Neural cell (in vitro differentiated cells): ENCODE measurements around the gene KIAA1549. TPM values are rescaled to one million over a fixed set of nuclear protein-coding genes. Genes with fewer than 3 reads are reported as not detected.
"Not testable (repeated sequence)": the region's sequence is repeated elsewhere in the genome, so short reads cannot be mapped to it uniquely, and the experiment has no call there.

Source experiments
- H2AFZ ChIP-seq: fragments of 200-600, 300-800 bp; sonication (generic), shearing (Covaris generic); 2 replicates; pipeline ENCODE4 v1.6.0; 2014; ENCODE audit warnings: low read depth, mild to moderate bottlenecking, antibody characterized with exemption, low read length, moderate library complexity
- H3F3A ChIP-seq: fragments of 200-600 bp; shearing (Covaris generic); 2 replicates; pipeline ENCODE4 v1.6.1; 2016; ENCODE audit warnings: mild to moderate bottlenecking, moderate library complexity, mixed read lengths, antibody characterized with exemption, low read length; ENCODE audit not compliant: insufficient read depth, poor library complexity, severe bottlenecking
- H3K27ac ChIP-seq: fragments of 200-600, 300-800 bp; sonication (generic), shearing (Covaris generic); 2 replicates; pipeline ENCODE4 v1.5.1; 2014; ENCODE audit warnings: mild to moderate bottlenecking, low read length, moderate library complexity
- H3K27me3 ChIP-seq: fragments of 300-800, 200-600 bp; sonication (generic), shearing (Covaris generic); 2 replicates; pipeline ENCODE4 v1.6.0; 2014; ENCODE audit warnings: mild to moderate bottlenecking, low read depth, low read length, moderate library complexity; ENCODE audit not compliant: insufficient read depth
- H3K36me3 ChIP-seq: fragments of 300-800, 200-600 bp; sonication (generic), shearing (Covaris generic); 2 replicates; pipeline ENCODE4 v1.5.1; 2014; ENCODE audit warnings: mild to moderate bottlenecking, antibody characterized with exemption, low read length, moderate library complexity; ENCODE audit not compliant: insufficient read depth
- H3K4me2 ChIP-seq: fragments of 300-800, 200-600 bp; sonication (generic), shearing (Covaris generic); 2 replicates; pipeline ENCODE4 v1.6.0; 2014; ENCODE audit warnings: mild to moderate bottlenecking, low read length
- H3K4me3 ChIP-seq: fragments of 300-800, 200-600 bp; sonication (generic), shearing (Covaris generic); 2 replicates; pipeline ENCODE4 v1.5.1; 2014; ENCODE audit warnings: mild to moderate bottlenecking, low read length, moderate library complexity
- H3K79me2 ChIP-seq: fragments of 200-600 bp; shearing (Covaris generic); replicated peaks from 2 replicates; pipeline ENCODE4 v1.6.0; 2014; ENCODE audit warnings: mild to moderate bottlenecking, low read length, moderate library complexity; ENCODE audit not compliant: insufficient read depth
- H3K9ac ChIP-seq: fragments of 300-800, 200-600 bp; sonication (generic), shearing (Covaris generic); 2 replicates; pipeline ENCODE4 v1.6.1; 2016; ENCODE audit warnings: mild to moderate bottlenecking, low read length, mixed read lengths
- H3K9me2 ChIP-seq: fragments of 200-600 bp; shearing (Covaris generic); 2 replicates; pipeline ENCODE4 v1.6.1; 2016; ENCODE audit warnings: mild to moderate bottlenecking, low read length, mixed read lengths; ENCODE audit not compliant: insufficient read depth
- H3K9me3 ChIP-seq: fragments of 200-600, 300-800 bp; sonication (generic), shearing (Covaris generic); 2 replicates; pipeline ENCODE4 v1.6.1; 2016; ENCODE audit warnings: mild to moderate bottlenecking, mixed run types, low read length, moderate library complexity, mixed read lengths
- H4K20me1 ChIP-seq: fragments of 200-600 bp; shearing (Covaris generic); 2 replicates; pipeline ENCODE4 v1.6.1; 2016; ENCODE audit warnings: mild to moderate bottlenecking, mixed run types; ENCODE audit not compliant: insufficient read depth
- CTCF ChIP-seq: fragments of 450-650 bp; IDR thresholded peaks from 2 replicates; pipeline ENCODE4 v1.5.1; 2014; ENCODE audit warnings: antibody characterized with exemption, mild to moderate bottlenecking, moderate library complexity; ENCODE audit not compliant: poor library complexity, severe bottlenecking
- EP300 ChIP-seq: fragments of 450-650 bp; conservative IDR thresholded peaks from 2 replicates; pipeline ENCODE4 v1.6.1; 2014; ENCODE audit warnings: antibody characterized with exemption, mild to moderate bottlenecking, moderate library complexity; ENCODE audit not compliant: poor library complexity, severe bottlenecking
- MXI1 ChIP-seq: fragments of 450-650 bp; conservative IDR thresholded peaks from 2 replicates; pipeline ENCODE4 v1.6.1; 2014; ENCODE audit warnings: antibody characterized with exemption, mild to moderate bottlenecking; ENCODE audit not compliant: poor library complexity, severe bottlenecking
- POLR2AphosphoS5 ChIP-seq: IDR thresholded peaks from 2 replicates; pipeline ENCODE4 v1.6.1; 2012
- RAD21 ChIP-seq: fragments of 450-650 bp; conservative IDR thresholded peaks from 2 replicates; pipeline ENCODE4 v1.6.1; 2014; ENCODE audit warnings: antibody characterized with exemption, mild to moderate bottlenecking, moderate library complexity
- REST ChIP-seq: IDR thresholded peaks from 2 replicates; pipeline ENCODE4 v1.6.1; 2012; ENCODE audit warnings: borderline replicate concordance
- SMC3 ChIP-seq: fragments of 450-650 bp; conservative IDR thresholded peaks from 2 replicates; pipeline ENCODE4 v1.6.1; 2014; ENCODE audit warnings: antibody characterized with exemption, mild to moderate bottlenecking, moderate library complexity; ENCODE audit not compliant: poor library complexity
- polyA plus RNA-seq: library from polyadenylated mRNA; depleted of rRNA; stranded (reverse); fragments of >200 nt; gene quantifications from 2 replicates; pipeline ENCODE4 v1.2.3, GENCODE V29; 2014

KIAA1549 gene
- polyA plus RNA-seq, 1 donor from 2014 or later = 14.1 TPM

GRCh38 chr7:139026551-139026950, 45.4 kb upstream of the KIAA1549 start:
- Histone ChIP-seq H3K9me3 (no peaks in the 10 kb centered on the region), H3K9ac (no peak overlapping the region), H3K36me3 (no peaks in the 10 kb centered on the region), H3K4me3 (no peak overlapping the region), H3K27ac (no peak overlapping the region), H3F3A (no peaks in the 10 kb centered on the region), H3K9me2 (no peaks in the 10 kb centered on the region), H3K79me2 (no peaks in the 10 kb centered on the region), H3K4me2 (no peak overlapping the region), H3K27me3 (no peaks in the 10 kb centered on the region), H2AFZ (no peak overlapping the region), H4K20me1 (no peaks in the 10 kb centered on the region)
- TF ChIP-seq REST = no peak

GRCh38 chr7:139025861-139026260, 44.7 kb upstream of the KIAA1549 start:
- H3F3A ChIP-seq, H3K36me3 ChIP-seq, H3K9me2 ChIP-seq, H4K20me1 ChIP-seq, H3K27ac ChIP-seq, H3K4me2 ChIP-seq, H3K4me3 ChIP-seq, H2AFZ ChIP-seq, H3K9ac ChIP-seq, H3K79me2 ChIP-seq, H3K27me3 ChIP-seq, H3K9me3 ChIP-seq: not testable (repeated sequence)

GRCh38 chr7:139023076-139023475, 41.9 kb upstream of the KIAA1549 start:
- Histone ChIP-seq H3K4me3 (no peak overlapping the region), H3K9me3 (no peaks in the 10 kb centered on the region), H3K4me2 (no peak overlapping the region), H3K36me3 (no peaks in the 10 kb centered on the region), H3K9me2 (no peaks in the 10 kb centered on the region), H3K79me2 (no peaks in the 10 kb centered on the region), H3K9ac (no peak overlapping the region), H4K20me1 (no peaks in the 10 kb centered on the region), H3K27ac (no peak overlapping the region), H3F3A (no peaks in the 10 kb centered on the region), H3K27me3 (no peaks in the 10 kb centered on the region), H2AFZ (no peak overlapping the region)
- TF ChIP-seq POLR2AphosphoS5 = no peak
- TF ChIP-seq CTCF = no peak
- TF ChIP-seq SMC3 = no peak
- no peak for TF ChIP-seq MXI1
- TF ChIP-seq RAD21 = no peak
- no peak for TF ChIP-seq EP300
